Bronchial epithelial cell (primary cell): Measurements from ENCODE around the gene DRAM2. TPM values are rescaled to one million over a fixed set of nuclear protein-coding genes. Genes with fewer than 3 reads are reported as not detected.

Experiments used
- DNase-seq: peaks from one replicate; pipeline ENCODE4 v3.0.0-alpha.2; 2010; ENCODE audit warnings: low read depth
- FAIRE-seq: peaks from 2 replicates; lab custom pipeline; 2011; peaks lifted over from hg19 to GRCh38; lab: Jason Lieb, UNC
- H3K27me3 ChIP-seq: 2 replicates; pipeline ENCODE4 v1.5.1; 2011; ENCODE audit warnings: low read length; ENCODE audit not compliant: control insufficient read depth, insufficient read depth
- H3K36me3 ChIP-seq: 2 replicates; pipeline ENCODE4 v1.5.1; 2011; ENCODE audit warnings: low read length; ENCODE audit not compliant: control insufficient read depth, insufficient read depth
- H3K4me3 ChIP-seq: 2 replicates; pipeline ENCODE4 v1.5.1; 2011; ENCODE audit warnings: mild to moderate bottlenecking, low read depth, low read length, control low read depth
- total RNA-seq: library from RNA; depleted of rRNA; stranded (reverse); fragments of >200 nt; gene quantifications from 2 replicates; pipeline ENCODE4 v1.2.1, GENCODE V29; 2014
- TF ChIP-seq, protein P1 (sequence below): IDR thresholded peaks from 2 replicates; pipeline ENCODE4 v1.5.1; 2011; ENCODE audit warnings: mild to moderate bottlenecking, moderate library complexity, low read length, control low read depth, inconsistent platforms; ENCODE audit not compliant: insufficient read depth, severe bottlenecking

DRAM2 gene
- total RNA-seq, 1 donor from 2014 or later, result 93.7 TPM

DNA sequence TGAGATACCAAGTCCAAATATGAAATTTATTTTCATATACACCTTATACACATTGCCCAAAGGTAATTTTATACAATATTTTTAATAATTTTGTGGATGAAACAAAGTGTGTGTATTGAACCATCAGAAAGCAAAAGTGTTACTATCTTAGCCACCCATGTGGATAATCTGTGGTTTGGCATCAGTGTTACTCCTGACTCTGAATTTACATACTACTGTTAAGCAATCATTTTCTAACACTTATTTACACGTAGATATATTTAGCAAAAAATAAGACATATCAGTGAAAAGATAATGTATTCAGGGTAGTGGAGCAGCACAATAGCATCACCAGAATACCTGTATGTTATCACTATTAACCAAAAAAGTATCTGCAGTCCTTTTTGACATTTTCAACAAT lies 36.8 kb upstream of the DRAM2 start:
- FAIRE-seq (no peak), DNase-seq (no peak)
- TF ChIP-seq, protein P1, sequence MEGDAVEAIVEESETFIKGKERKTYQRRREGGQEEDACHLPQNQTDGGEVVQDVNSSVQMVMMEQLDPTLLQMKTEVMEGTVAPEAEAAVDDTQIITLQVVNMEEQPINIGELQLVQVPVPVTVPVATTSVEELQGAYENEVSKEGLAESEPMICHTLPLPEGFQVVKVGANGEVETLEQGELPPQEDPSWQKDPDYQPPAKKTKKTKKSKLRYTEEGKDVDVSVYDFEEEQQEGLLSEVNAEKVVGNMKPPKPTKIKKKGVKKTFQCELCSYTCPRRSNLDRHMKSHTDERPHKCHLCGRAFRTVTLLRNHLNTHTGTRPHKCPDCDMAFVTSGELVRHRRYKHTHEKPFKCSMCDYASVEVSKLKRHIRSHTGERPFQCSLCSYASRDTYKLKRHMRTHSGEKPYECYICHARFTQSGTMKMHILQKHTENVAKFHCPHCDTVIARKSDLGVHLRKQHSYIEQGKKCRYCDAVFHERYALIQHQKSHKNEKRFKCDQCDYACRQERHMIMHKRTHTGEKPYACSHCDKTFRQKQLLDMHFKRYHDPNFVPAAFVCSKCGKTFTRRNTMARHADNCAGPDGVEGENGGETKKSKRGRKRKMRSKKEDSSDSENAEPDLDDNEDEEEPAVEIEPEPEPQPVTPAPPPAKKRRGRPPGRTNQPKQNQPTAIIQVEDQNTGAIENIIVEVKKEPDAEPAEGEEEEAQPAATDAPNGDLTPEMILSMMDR, result no peak
- no peaks in the 10 kb centered on the region for H3K27me3 ChIP-seq
- H3K4me3 ChIP-seq, result no peak overlapping the region
- peaks cover 4% of the 10 kb centered on the region for H3K36me3 ChIP-seq

DNA sequence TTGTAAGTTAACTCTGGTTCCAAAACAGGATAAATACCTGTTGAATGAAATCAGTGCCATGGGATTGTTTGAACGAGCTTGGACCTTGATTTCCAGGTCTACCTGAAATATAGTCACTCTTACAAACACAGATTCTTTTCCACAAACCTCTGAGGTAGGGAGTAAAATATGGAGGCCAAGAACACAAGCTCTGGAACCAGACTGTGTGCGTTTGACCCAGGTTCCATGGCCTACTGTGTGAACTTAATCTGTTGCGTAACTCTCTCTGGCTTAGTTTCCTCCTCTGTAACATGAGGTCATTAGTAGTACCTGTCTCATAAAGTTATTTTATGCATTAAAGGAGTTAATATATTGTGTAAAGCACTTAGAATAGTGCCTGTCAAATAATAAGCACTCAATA lies 35.5 kb upstream of the DRAM2 start:
- TF ChIP-seq, protein P1, result no peak
- DNase-seq (no peak), FAIRE-seq (no peak)
- no peaks in the 10 kb centered on the region for H3K27me3 ChIP-seq
- H3K36me3 ChIP-seq, result peaks cover 4% of the 10 kb centered on the region
- H3K4me3 ChIP-seq, result no peak overlapping the region

DNA sequence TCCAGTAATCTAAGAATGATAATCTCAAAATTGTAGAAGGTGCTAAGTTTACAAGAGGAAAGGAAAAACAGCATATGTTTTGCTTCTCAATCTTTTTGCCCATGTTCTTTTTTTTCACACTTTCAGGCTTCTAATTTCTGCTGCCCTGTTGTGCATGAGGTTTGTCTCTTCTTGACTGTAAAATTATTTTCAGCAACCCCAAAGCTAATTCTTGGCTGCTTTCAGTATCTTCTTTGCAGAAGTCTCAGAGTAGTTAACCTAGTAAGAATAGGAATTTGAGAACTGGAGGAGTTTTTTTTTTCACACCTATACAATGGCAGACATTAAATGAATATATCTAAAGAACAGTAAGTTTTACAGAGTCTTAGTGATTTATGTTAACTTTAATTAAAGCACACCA lies 34.2 kb upstream of the DRAM2 start:
- Histone ChIP-seq H3K36me3 (peaks cover 4% of the 10 kb centered on the region), H3K4me3 (no peak overlapping the region), H3K27me3 (no peaks in the 10 kb centered on the region)
- no peak for DNase-seq
- no peak for FAIRE-seq
- TF ChIP-seq, protein P1, result no peak

DNA sequence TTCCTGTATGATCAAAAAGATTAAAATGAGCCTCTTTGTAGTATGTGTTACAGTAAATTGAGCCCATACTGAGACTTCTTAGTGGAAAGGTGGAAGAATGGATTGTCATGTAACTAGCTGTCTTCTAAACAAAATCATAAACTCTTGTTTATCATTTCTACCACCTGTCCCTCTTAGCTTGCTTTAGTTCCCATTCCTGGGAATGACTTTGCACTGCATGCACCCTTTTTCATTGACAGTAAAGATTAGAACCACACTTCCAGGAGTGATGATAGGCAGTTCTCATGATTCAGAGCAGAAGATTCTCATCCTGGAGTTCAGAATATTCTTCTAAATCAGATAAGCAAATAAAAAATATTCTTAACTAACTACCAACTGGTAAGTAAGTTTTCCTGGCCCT lies 32.6 kb upstream of the DRAM2 start:
- TF ChIP-seq, protein P1, result no peak
- Histone ChIP-seq H3K4me3 (no peak overlapping the region), H3K27me3 (no peaks in the 10 kb centered on the region), H3K36me3 (peaks cover 5% of the 10 kb centered on the region)
- FAIRE-seq, result no peak
- DNase-seq, result no peak

DNA sequence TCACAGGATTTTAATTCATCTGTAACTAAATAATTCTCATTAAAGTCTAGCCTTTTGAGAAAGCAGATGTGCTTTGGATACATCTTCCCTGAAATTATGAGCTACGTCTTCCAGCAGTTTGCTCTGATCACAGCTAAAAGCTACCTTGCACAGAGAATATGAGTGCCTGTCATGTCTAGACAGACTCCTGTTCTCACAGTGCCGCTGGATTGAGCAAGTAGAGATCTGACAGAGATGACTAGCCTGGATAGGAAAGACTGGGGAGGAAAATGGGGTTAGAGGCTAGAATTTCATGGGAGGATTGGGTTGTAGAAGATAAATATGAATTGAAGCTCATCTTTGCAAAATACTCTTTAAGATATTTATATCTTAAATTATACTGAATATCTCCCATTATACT lies 24.3 kb upstream of the DRAM2 start:
- peaks cover 1% of the 10 kb centered on the region for H3K36me3 ChIP-seq
- DNase-seq (peak; percentile 38), FAIRE-seq (no peak)
- no peak overlapping the region for H3K4me3 ChIP-seq
- TF ChIP-seq, protein P1, result no peak
- H3K27me3 ChIP-seq, result no peaks in the 10 kb centered on the region

DNA sequence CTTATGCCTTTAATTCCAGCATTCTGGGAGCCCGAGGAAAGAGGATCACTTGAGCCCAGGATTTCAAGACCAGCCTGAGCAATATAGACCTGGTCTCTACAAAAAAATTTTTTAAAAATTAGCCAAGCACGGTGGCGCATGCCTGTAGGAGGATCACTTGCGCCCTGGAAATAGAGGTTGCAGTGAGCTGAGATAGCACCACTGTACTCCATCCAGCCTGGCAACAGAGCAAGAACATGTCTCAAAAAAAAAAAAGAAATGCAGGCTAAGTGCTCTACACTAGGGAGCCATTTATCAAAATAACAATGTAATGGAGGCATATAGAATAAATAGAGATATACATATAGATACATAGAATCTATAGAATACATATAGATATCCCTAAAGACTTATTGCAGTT lies 23.5 kb upstream of the DRAM2 start:
- no peak for FAIRE-seq
- H3K36me3 ChIP-seq, result no peaks in the 10 kb centered on the region

More for the DNA sequence above, 23.5 kb upstream of the DRAM2 start:
- DNase-seq, result no peak
- TF ChIP-seq, protein P1, result no peak
- Histone ChIP-seq H3K4me3 (no peak overlapping the region), H3K27me3 (no peaks in the 10 kb centered on the region)
